Heart right ventricle (tissue), 16 donors: ENCODE data around the gene HSPB9. TPM values are rescaled to one million over a fixed set of nuclear protein-coding genes. Genes with fewer than 3 reads are reported as not detected.

Experiments used
- ATAC-seq, 8 donors: fragments of 200-7000 bp; cut with Tn5 transposase; one replicate each; pipeline ENCODE4 v1.9.1; 2020; ENCODE audit warnings: mild to moderate bottlenecking in 8 of 8, moderate library complexity in 8 of 8, moderate number of reproducible peaks in 1 of 8
- DNase-seq, 2 donors: peaks; one replicate each; pipeline ENCODE4 v3.0.0-alpha.2; 2020
- H3K27ac ChIP-seq, 10 donors: fragments of 200-600 bp; sonication (generic) in 2 of 10; one replicate each; pipeline versions ENCODE4 v1.5.0 to v1.8.0; 2020 to 2022; ENCODE audit warnings: mild to moderate bottlenecking in 3 of 10
- H3K27me3 ChIP-seq, 7 donors: fragments of 200-600 bp; one replicate each; pipeline ENCODE4 v1.8.0; 2021 to 2022; ENCODE audit warnings: mild to moderate bottlenecking in 2 of 7
- H3K36me3 ChIP-seq, 9 donors: fragments of 200-600 bp; sonication (generic) in 1 of 9; one replicate each; pipeline versions ENCODE4 v1.5.0 to v1.8.0; 2020 to 2022; ENCODE audit warnings: mild to moderate bottlenecking in 2 of 9
- H3K4me1 ChIP-seq, 9 donors: fragments of 200-600 bp; sonication (generic) in 1 of 9; one replicate each; pipeline versions ENCODE4 v1.5.0 to v1.8.0; 2020 to 2022; ENCODE audit warnings: mild to moderate bottlenecking in 4 of 9
- H3K4me3 ChIP-seq, 10 donors: fragments of 200-600 bp; sonication (generic) in 2 of 10; one replicate each; pipeline versions ENCODE4 v1.5.0 to v1.8.0; 2020 to 2022; ENCODE audit warnings: mild to moderate bottlenecking in 7 of 10, moderate library complexity in 2 of 10
- H3K9me3 ChIP-seq, 11 donors: fragments of 200-600 bp in 10 of 11; sonication (generic) in 2 of 11; one replicate each; pipeline versions ENCODE4 v1.5.0 to v1.8.0; 2013 to 2022; ENCODE audit warnings: mild to moderate bottlenecking in 2 of 11, control low read depth in 1 of 11, moderate library complexity in 1 of 11
- WGBS, 2 donors: extraction: QIAGEN DNeasy Blood & Tissue Kit; methylation state at CpG; one replicate each; pipeline ENCODE4 v1.1.7; 2013; ENCODE audit warnings: inconsistent platforms in 1 of 2; 5-methylcytosine and 5-hydroxymethylcytosine counted together
- intact Hi-C, 10 donors: fragments of 100-400 bp; cut with DNase I; formaldehyde crosslinking; loops; one replicate each; pipeline versions ENCODE4 v1.11.1 to v1.14.2; 2022
- polyA plus RNA-seq, 2 donors: library from polyadenylated mRNA; stranded (reverse); fragments of 200-250 nt; gene quantifications; one replicate each; pipeline ENCODE4 v1.2.3, GENCODE V29; 2013
- total RNA-seq, 10 donors: library from RNA; stranded (reverse); fragmentation: NEBNext Ultra II Directional in 3 of 10; extraction: Animal tissue kit (Norgen Biotek cat#: 25700) in 3 of 10; gene quantifications; one replicate each; pipeline versions ENCODE4 v1.2.1 to v1.2.4, GENCODE V29; 2021 to 2023
- TF ChIP-seq, protein P1 (sequence below), 9 donors: fragments of 200-600 bp; sonication (generic) in 2 of 9; IDR thresholded peaks; one replicate each; pipeline versions ENCODE4 v1.5.0 to v1.8.0; 2021 to 2022; ENCODE audit warnings: antibody characterized with exemption in 9 of 9, mild to moderate bottlenecking in 5 of 9, moderate library complexity in 1 of 9
- donor health status: Arrhythmogenic right ventricular cardiomyopathy.
- donor health status: ischemic (EF 13 %, LVEDD 7.1; RV severe dilation, severe dysfunction).
- donor health status: healthy with polysubstance abuse.
- donor health status: DM: no; HTN: yes; CAD: no.
- donor health status: DM: no; HTN: no; CAD: no.
- donor health status: ischemic (EF 25% LVEDD 6.9; RV normal size, moderate dysfunction).
- donor health status: ischemic (EF 25% LVEDD 5.7; RV mildly dilated, moderate dysfunction).
- donor health status: healthy.
- donor health status: DM: yes; HTN: yes; CAD: no.
- donor health status: Ischemic cardiomyopathy.
- donor health status: ischemic (EF 35%, LVEDD 5.7; RV mildly dilated, moderate dysfunction).
- donor health status: nonischemic (EF 11% LVEDD 7.7; RV severe dilation, severe dysfunction).
- donor health status: DM: yes; HTN: yes; CAD: no.
- donor health status: PGD.
- donor health status: ischemic (EF 29% LVEDD 5.4; RV normal size, mild dysfunction).
- donor health status: nonischemic (EF 23%, LVEDD 6.1; RV moderate dilation, normal function).

The HSPB9 gene
- total and polyA plus RNA-seq, 12 donors, result 0.01 to 0.29 (median 0.23) TPM; not detected in 9

DNA sequence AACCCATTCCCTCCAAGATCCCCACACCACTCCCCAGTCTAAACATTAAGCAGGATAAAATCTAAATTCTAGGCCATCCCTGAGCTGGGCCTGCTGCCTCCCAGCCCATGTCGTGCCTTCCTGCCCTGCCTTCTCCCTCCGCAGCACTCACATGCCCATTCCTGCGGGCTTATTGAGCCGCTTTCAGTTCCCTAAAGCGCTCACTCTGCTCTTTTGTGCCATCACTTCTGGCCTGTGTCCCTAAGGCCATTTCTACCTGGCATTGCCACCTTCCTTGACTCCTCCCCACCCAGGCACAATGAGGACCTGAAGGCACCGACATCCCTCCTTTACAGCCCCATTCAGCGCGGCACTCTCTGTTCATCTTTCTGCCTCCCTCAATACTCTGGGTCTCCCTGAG is 45.2 kb downstream of the HSPB9 start:
- Histone ChIP-seq H3K4me3 (no peak overlapping the region), H3K27ac (no peak overlapping the region), H3K27me3 (no peaks in the 10 kb centered on the region), H3K36me3 (no peaks in the 10 kb centered on the region), H3K4me1 (no peaks in the 10 kb centered on the region), H3K9me3 (no peaks in the 10 kb centered on the region)
- intact Hi-C loops, result no loop called here
- DNase-seq, result no peak
- 90% methylated on average over 8 of the region's 8 CpGs for WGBS, 2 donors
- TF ChIP-seq, protein P1, sequence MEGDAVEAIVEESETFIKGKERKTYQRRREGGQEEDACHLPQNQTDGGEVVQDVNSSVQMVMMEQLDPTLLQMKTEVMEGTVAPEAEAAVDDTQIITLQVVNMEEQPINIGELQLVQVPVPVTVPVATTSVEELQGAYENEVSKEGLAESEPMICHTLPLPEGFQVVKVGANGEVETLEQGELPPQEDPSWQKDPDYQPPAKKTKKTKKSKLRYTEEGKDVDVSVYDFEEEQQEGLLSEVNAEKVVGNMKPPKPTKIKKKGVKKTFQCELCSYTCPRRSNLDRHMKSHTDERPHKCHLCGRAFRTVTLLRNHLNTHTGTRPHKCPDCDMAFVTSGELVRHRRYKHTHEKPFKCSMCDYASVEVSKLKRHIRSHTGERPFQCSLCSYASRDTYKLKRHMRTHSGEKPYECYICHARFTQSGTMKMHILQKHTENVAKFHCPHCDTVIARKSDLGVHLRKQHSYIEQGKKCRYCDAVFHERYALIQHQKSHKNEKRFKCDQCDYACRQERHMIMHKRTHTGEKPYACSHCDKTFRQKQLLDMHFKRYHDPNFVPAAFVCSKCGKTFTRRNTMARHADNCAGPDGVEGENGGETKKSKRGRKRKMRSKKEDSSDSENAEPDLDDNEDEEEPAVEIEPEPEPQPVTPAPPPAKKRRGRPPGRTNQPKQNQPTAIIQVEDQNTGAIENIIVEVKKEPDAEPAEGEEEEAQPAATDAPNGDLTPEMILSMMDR (IDR thresholded peaks at IDR 0.05), result no peak
- no peak for ATAC-seq

DNA sequence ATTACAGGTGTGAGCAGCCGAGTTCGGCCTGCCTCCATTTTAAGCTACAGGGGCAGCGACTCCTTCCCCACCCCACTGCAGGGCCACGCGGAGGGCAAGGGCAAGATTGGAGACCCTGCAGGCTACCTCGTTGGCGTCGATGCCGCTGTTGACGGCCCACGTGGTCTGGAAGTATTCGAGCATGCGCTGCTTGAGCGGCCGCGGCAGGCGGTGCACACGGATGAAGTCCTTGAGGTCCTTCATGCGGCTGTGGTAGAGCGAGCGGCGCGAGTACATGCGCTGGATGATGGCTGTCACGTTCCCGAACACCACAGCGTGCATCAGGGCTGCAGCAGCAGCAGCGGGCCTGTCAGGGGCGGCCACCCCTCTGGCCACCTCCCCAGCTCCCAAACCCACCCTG is 46.7 kb downstream of the HSPB9 start:
- TF ChIP-seq, protein P1 (IDR thresholded peaks at IDR 0.05), result no peak
- Histone ChIP-seq H3K4me1 (no peaks in the 10 kb centered on the region), H3K4me3 (no peak overlapping the region), H3K27me3 (no peaks in the 10 kb centered on the region), H3K27ac (no peak overlapping the region), H3K9me3 (no peaks in the 10 kb centered on the region), H3K36me3 (no peaks in the 10 kb centered on the region)
- 92 to 94% methylated on average over 29 of the region's 29 CpGs for WGBS, 2 donors
- intact Hi-C loops, result no loop called here
- no peak for ATAC-seq
- no peak for DNase-seq

DNA sequence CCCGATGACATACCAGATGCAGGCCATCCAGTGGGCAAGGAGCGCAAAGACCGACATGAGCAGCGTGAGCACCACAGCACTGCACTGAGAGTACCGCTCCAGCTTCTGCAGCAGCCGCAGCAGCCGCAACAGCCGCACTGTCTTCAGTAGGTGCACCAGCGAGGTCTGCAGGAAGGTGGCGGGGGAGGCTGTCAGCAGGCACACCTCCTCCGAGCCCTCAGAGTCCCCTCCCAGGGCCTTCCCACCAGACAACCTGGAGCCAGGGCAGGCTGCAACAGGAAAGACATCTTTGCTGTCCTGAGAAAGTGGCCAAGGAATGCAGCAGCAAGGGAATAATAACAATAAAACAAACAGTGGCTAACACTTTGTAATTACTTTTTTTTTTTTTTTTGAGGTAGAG is 49.2 kb downstream of the HSPB9 start:
- DNase-seq, result no peak
- WGBS, 2 donors, result 49 to 52% methylated on average over 11 of the region's 11 CpGs

More for the DNA sequence above, 49.2 kb downstream of the HSPB9 start:
- TF ChIP-seq, protein P1 (IDR thresholded peaks at IDR 0.05), result no peak
- Histone ChIP-seq H3K4me3 (no peak overlapping the region), H3K27me3 (no peaks in the 10 kb centered on the region), H3K4me1 (no peaks in the 10 kb centered on the region), H3K9me3 (no peaks in the 10 kb centered on the region), H3K36me3 (no peaks in the 10 kb centered on the region), H3K27ac (no peak overlapping the region)
- intact Hi-C loops, result loop anchor here in 1 of 10 donors (10.0 kb wide), 1 partner anchor 207 kb away; the partner anchor contains the start of gene CNP
- peak in 5 of 8 donors; percentile 34 to 65 (median 43) for ATAC-seq

Other genes with a start within 250 kb of the HSPB9 start
- gene ACLY, start 203.9 kb upstream of the HSPB9 start, total RNA-seq, result 10 to 100 TPM; 22.0 to 42.2 (median 25.2) TPM
- gene ACLY, start 203.9 kb upstream of the HSPB9 start, polyA plus RNA-seq, result 10 to 100 TPM; 12.1 to 27.0 TPM
- 1 to 10 TPM in 3 of 10 donors, under 1 TPM in 7; 0.23 to 1.6 (median 0.63) TPM for gene ODAD4, start 192.2 kb upstream of the HSPB9 start, total RNA-seq
- 1 to 10 TPM; 1.2 to 1.5 TPM for gene ODAD4, start 192.2 kb upstream of the HSPB9 start, polyA plus RNA-seq
- gene CNP, start 156.0 kb upstream of the HSPB9 start, total RNA-seq, result 10 to 100 TPM; 19.4 to 42.7 (median 26.2) TPM
- gene CNP, start 156.0 kb upstream of the HSPB9 start, polyA plus RNA-seq, result 10 to 100 TPM; 17.2 to 25.6 TPM
- 10 to 100 TPM; 68.8 to 90.0 (median 80.5) TPM for gene DNAJC7, start 105.4 kb upstream of the HSPB9 start, total RNA-seq
- gene DNAJC7, start 105.4 kb upstream of the HSPB9 start, polyA plus RNA-seq, result 100 to 1,000 TPM in 1 of 2 donors, 10 to 100 TPM in 1; 93.7 to 121 TPM
- gene NKIRAS2, start 102.7 kb upstream of the HSPB9 start, total RNA-seq, result 10 to 100 TPM; 50.1 to 64.1 (median 57.2) TPM
- 10 to 100 TPM; 51.4 to 61.2 TPM for gene NKIRAS2, start 102.7 kb upstream of the HSPB9 start, polyA plus RNA-seq
- gene C17orf113, start 72.2 kb upstream of the HSPB9 start, total RNA-seq, result 1 to 10 TPM in 3 of 10 donors, under 1 TPM in 7; 0.46 to 1.2 (median 0.88) TPM
- gene C17orf113, start 72.2 kb upstream of the HSPB9 start, polyA plus RNA-seq, result 1 to 10 TPM in 1 of 2 donors, under 1 TPM in 1; 0.26 to 1.2 TPM
- under 1 TPM in 9 of 10 donors, not detected in 1; 0.16 to 0.56 (median 0.24) TPM for gene ZNF385C, start 24.3 kb upstream of the HSPB9 start, total RNA-seq
- under 1 TPM; 0.09 to 0.29 TPM for gene ZNF385C, start 24.3 kb upstream of the HSPB9 start, polyA plus RNA-seq
- 1 to 10 TPM; 2.2 to 8.4 (median 4.0) TPM for gene DHX58, start 10.1 kb upstream of the HSPB9 start, total RNA-seq
- 10 to 100 TPM in 1 of 2 donors, 1 to 10 TPM in 1; 3.4 to 16.9 TPM for gene DHX58, start 10.1 kb upstream of the HSPB9 start, polyA plus RNA-seq
- 10 to 100 TPM in 9 of 10 donors, 1 to 10 TPM in 1; 9.3 to 29.7 (median 13.3) TPM for gene KAT2A, start 1.4 kb upstream of the HSPB9 start, total RNA-seq
- gene KAT2A, start 1.4 kb upstream of the HSPB9 start, polyA plus RNA-seq, result 100 to 1,000 TPM in 1 of 2 donors, 10 to 100 TPM in 1; 20.6 to 118 TPM
- gene RAB5C, start 32.2 kb downstream of the HSPB9 start, total RNA-seq, result 10 to 100 TPM; 24.6 to 64.4 (median 35.3) TPM
- 10 to 100 TPM; 33.3 to 76.5 TPM for gene RAB5C, start 32.2 kb downstream of the HSPB9 start, polyA plus RNA-seq
- under 1 TPM in 6 of 10 donors, not detected in 4; 0.06 to 0.22 (median 0.13) TPM for gene KCNH4, start 58.3 kb downstream of the HSPB9 start, total RNA-seq
- gene KCNH4, start 58.3 kb downstream of the HSPB9 start, polyA plus RNA-seq, result under 1 TPM; 0.07 to 0.29 TPM
- gene HCRT, start 62.6 kb downstream of the HSPB9 start, total RNA-seq, result not detected
- not detected for gene HCRT, start 62.6 kb downstream of the HSPB9 start, polyA plus RNA-seq
- gene GHDC, start 71.7 kb downstream of the HSPB9 start, total RNA-seq, result 10 to 100 TPM in 2 of 10 donors, 1 to 10 TPM in 8; 4.6 to 11.5 (median 6.2) TPM
- gene GHDC, start 71.7 kb downstream of the HSPB9 start, polyA plus RNA-seq, result 10 to 100 TPM in 1 of 2 donors, 1 to 10 TPM in 1; 7.0 to 10.1 TPM
- 10 to 100 TPM; 26.3 to 34.7 (median 30.8) TPM for gene STAT5B, start 153.6 kb downstream of the HSPB9 start, total RNA-seq
- gene STAT5B, start 153.6 kb downstream of the HSPB9 start, polyA plus RNA-seq, result 10 to 100 TPM; 14.4 to 22.5 TPM
- gene STAT5A, start 165.7 kb downstream of the HSPB9 start, total RNA-seq, result 10 to 100 TPM; 13.4 to 28.5 (median 16.1) TPM
- gene STAT5A, start 165.7 kb downstream of the HSPB9 start, polyA plus RNA-seq, result 10 to 100 TPM in 1 of 2 donors, 1 to 10 TPM in 1; 8.2 to 11.9 TPM